Diencephalon (tissue), 1 donor: ENCODE measurements around the gene MAT2B. TPM values are rescaled to one million over a fixed set of nuclear protein-coding genes. Genes with fewer than 3 reads are reported as not detected.

Experiments
- total RNA-seq: library from RNA; depleted of rRNA; stranded (reverse); fragments of >200 nt; gene quantifications from one replicate; pipeline ENCODE4 v1.2.3, GENCODE V29; 2014

MAT2B gene
- total RNA-seq, result 43.4 TPM

GRCh38 chr5:163505368-163506094 lies at the start of gene MAT2B:
Gene MAT2B (plus strand): TSS chr5:163505619. CDS start chr5:163505687, 68 bp downstream.

GRCh38 chr5:163459819-163460561 lies 45.4 kb upstream of the MAT2B start, which contains the start of gene NUDCD2:
Gene NUDCD2 (minus strand): TSS chr5:163460102. CDS start chr5:163460050, 52 bp downstream.

GRCh38 chr5:163460562-163461171 lies 44.8 kb upstream of the MAT2B start, which contains the start of gene HMMR:
Gene HMMR (plus strand): TSS chr5:163460632. CDS start chr5:163460693, 61 bp downstream.

Other genes with a start within 250 kb of the MAT2B start
- 103 TPM for gene CCNG1, start 68.0 kb upstream of the MAT2B start, total RNA-seq
- gene NUDCD2, start 45.5 kb upstream of the MAT2B start, total RNA-seq, result 15.5 TPM
- gene HMMR, start 45.0 kb upstream of the MAT2B start, total RNA-seq, result 4.4 TPM